HEK293 (cell line): Measurements from ENCODE around the gene UBTFL1.

ENCODE experiments used
- CTCF ChIA-PET: fragments of 350-600 bp; formaldehyde crosslinking; extraction: SDS; loops from one replicate; lab custom pipeline; 2021; ENCODE audit warnings: antibody characterized with exemption; lab: Yijun Ruan, JAX
- POLR2A ChIA-PET: fragments of 300-600 bp; formaldehyde crosslinking; extraction: SDS; loops from one replicate; lab custom pipeline; 2020; ENCODE audit warnings: antibody characterized with exemption, inconsistent platforms; lab: Yijun Ruan, JAX
- H3K27ac ChIP-seq: fragments of 200-500 bp; sonication (Bioruptor generic); 2 replicates; pipeline ENCODE4 v1.5.1; 2014; ENCODE audit warnings: low read depth, low read length, control low read depth, inconsistent platforms; ENCODE audit errors: extremely low read depth
- H3K36me3 ChIP-seq, 2 experiments: fragments of 200-500 bp in 1 of 2; sonication (Bioruptor generic) in 1 of 2; 1 replicate in 1 of 2; 2 replicates in 1 of 2; pipeline ENCODE4 v1.5.1; 2014 to 2017; ENCODE audit warnings: inconsistent platforms in 2 of 2, low read length in 2 of 2; ENCODE audit not compliant: control insufficient read depth in 2 of 2, insufficient read depth in 1 of 2
- H3K4me1 ChIP-seq: fragments of 200-500 bp; sonication (Bioruptor generic); 2 replicates; pipeline ENCODE4 v1.5.1; 2014; ENCODE audit warnings: mild to moderate bottlenecking, low read length, inconsistent platforms; ENCODE audit not compliant: control insufficient read depth, insufficient read depth
- H3K4me3 ChIP-seq: 2 replicates; pipeline ENCODE4 v1.5.1; 2011; ENCODE audit warnings: low read depth, mild to moderate bottlenecking, control low read depth, low read length, moderate library complexity
- H3K9me3 ChIP-seq: fragments of 200-500 bp; sonication (Bioruptor generic); 2 replicates; pipeline ENCODE4 v1.5.1; 2014; ENCODE audit warnings: low read depth, low read length, inconsistent platforms; ENCODE audit not compliant: control insufficient read depth, insufficient read depth
- ZBTB1 ChIP-seq: fragments of 450-650 bp; formaldehyde crosslinking; IDR thresholded peaks from 2 replicates; pipeline ENCODE4 v1.5.1; 2016; ENCODE audit warnings: missing biosample characterization, missing genetic modification characterization
- ZBTB48 ChIP-seq: fragments of 450-650 bp; formaldehyde crosslinking; IDR thresholded peaks from 2 replicates; pipeline ENCODE4 v1.5.1; 2016; ENCODE audit warnings: missing biosample characterization, missing genetic modification characterization
- ZBTB8A ChIP-seq: fragments of 450-650 bp; formaldehyde crosslinking; IDR thresholded peaks from 2 replicates; pipeline ENCODE4 v1.5.1; 2016; ENCODE audit warnings: missing biosample characterization, missing genetic modification characterization
- ZFHX2 ChIP-seq: fragments of 450-650 bp; formaldehyde crosslinking; conservative IDR thresholded peaks from 2 replicates; pipeline ENCODE4 v1.5.1; 2016; ENCODE audit warnings: missing biosample characterization, missing genetic modification characterization
- ZFP69B ChIP-seq: fragments of 450-650 bp; formaldehyde crosslinking; IDR thresholded peaks from 2 replicates; pipeline ENCODE4 v1.5.1; 2016; ENCODE audit warnings: missing biosample characterization, missing genetic modification characterization
- ZNF24 ChIP-seq: fragments of 450-650 bp; formaldehyde crosslinking; IDR thresholded peaks from 2 replicates; pipeline ENCODE4 v1.5.1; 2016; ENCODE audit warnings: missing biosample characterization, missing genetic modification characterization
- ZNF585B ChIP-seq: fragments of 450-650 bp; formaldehyde crosslinking; IDR thresholded peaks from 2 replicates; pipeline ENCODE4 v1.5.1; 2016; ENCODE audit warnings: missing biosample characterization, missing genetic modification characterization
- ZNF645 ChIP-seq: fragments of 450-650 bp; formaldehyde crosslinking; IDR thresholded peaks from 2 replicates; pipeline ENCODE4; 2016; ENCODE audit warnings: missing biosample characterization, missing genetic modification characterization
- ZNF785 ChIP-seq: fragments of 450-650 bp; formaldehyde crosslinking; IDR thresholded peaks from 2 replicates; pipeline ENCODE4 v1.5.1; 2016; ENCODE audit warnings: missing biosample characterization, missing genetic modification characterization

Gene UBTFL1

GRCh38 chr11:90135016-90135415 lies 49.3 kb downstream of the UBTFL1 start:
- Histone ChIP-seq H3K36me3 (no peaks in the 10 kb centered on the region), H3K27ac (no peak overlapping the region), H3K9me3 (no peaks in the 10 kb centered on the region), H3K4me3 (peak overlapping the region; percentile 62), H3K4me1 (no peaks in the 10 kb centered on the region)
- POLR2A ChIA-PET, result interaction anchor here (1.2 kb wide), 1 partner anchor 88 kb away, joined by 5 read pairs; the partner anchor contains the start of gene CHORDC1
- CTCF ChIA-PET, result interaction anchor here (0.6 to 0.7 kb wide), 2 partner anchors 21 kb away, joined by 3 read pairs; no protein-coding TSS in a partner anchor
- no peak for TF ChIP-seq ZBTB48 (tag by site-specific recombination)
- no peak for TF ChIP-seq ZBTB1 (tag by site-specific recombination)
- no peak for TF ChIP-seq ZNF645 (tag by site-specific recombination)
- no peak for TF ChIP-seq ZNF785 (tag by site-specific recombination)
- TF ChIP-seq ZBTB8A, result no peak
- no peak for TF ChIP-seq ZFP69B
- no peak for TF ChIP-seq ZNF585B (tag by site-specific recombination)
- TF ChIP-seq ZFHX2, result no peak
- no peak for TF ChIP-seq ZNF24 (tag by site-specific recombination)
